Iris pigment epithelial cell (primary cell): ENCODE results near the gene SECISBP2.
A peak's percentile ranks its signal among the peaks of the same experiment; 100 is the strongest.

Source experiments
- DNase-seq: peaks from one replicate; pipeline ENCODE4 v3.0.0-alpha.2; 2011; ENCODE audit warnings: low read depth

The SECISBP2 gene

DNA sequence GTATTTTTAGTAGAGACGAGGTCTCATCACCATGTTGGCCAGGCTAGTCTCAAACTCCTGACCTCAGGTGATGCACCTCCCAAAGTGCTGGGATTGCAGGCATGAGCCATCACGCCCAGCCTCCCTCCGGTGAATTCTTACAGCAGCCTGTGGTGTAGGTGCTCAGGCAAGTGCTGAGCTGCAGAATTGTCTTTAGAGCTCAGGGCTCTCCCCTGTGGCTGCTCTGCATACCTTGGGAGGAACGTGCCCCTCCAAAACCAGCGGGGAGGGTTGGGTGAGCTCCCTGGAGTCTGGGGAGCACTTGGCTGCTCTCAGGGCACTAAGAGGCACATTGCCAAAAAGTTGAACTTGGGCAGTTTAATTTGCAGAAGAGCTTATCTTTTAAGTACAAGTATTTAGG, 29.4 kb downstream of the SECISBP2 start:
- DNase-seq, result no peak

DNA sequence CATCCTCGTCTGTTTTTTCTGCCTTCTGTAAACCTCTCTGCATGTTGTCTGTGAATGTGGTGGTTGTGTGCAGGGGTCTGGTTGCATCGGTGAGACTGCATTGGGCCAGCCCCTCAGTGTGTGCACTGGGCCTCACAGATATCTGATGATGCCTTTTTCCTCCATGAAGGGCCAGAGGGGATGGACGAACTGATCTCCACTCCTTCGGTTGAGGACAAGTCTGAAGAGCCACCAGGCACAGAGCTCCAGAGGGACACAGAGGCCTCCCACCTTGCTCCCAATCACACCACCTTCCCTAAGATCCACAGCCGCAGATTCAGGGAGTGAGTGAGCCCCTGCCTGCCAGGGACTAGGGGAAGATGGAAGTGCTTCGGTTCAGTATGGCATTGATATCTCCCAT, 31.3 kb downstream of the SECISBP2 start:
- DNase-seq, result no peak

DNA sequence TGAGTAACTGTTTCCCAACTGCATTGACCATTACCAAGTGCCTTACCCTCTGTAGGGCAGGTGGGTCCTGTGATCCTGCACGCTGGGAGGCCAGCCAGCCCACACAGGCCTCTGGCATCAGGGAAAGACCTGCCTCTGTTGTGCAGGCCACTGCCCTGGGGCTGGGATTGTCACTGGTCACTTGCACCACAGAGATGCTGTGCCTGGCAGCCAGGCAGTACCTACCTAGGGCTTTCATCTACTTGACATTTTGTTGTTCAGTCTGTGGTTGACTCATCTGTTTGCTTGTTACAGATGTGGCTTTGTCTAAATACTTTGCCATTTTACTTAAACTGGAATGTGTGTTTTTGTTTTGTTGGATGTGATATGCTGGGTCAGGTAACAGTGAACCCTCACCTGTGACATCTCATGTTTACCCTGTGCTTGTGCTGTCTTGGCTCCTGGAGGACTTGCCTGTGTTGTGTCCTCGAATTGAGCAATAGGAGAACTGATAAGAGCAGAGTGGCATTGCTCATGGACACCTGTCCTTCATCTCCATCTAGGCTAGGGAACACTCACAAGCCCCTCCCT, 32.8 kb downstream of the SECISBP2 start:
- DNase-seq, result no peak

DNA sequence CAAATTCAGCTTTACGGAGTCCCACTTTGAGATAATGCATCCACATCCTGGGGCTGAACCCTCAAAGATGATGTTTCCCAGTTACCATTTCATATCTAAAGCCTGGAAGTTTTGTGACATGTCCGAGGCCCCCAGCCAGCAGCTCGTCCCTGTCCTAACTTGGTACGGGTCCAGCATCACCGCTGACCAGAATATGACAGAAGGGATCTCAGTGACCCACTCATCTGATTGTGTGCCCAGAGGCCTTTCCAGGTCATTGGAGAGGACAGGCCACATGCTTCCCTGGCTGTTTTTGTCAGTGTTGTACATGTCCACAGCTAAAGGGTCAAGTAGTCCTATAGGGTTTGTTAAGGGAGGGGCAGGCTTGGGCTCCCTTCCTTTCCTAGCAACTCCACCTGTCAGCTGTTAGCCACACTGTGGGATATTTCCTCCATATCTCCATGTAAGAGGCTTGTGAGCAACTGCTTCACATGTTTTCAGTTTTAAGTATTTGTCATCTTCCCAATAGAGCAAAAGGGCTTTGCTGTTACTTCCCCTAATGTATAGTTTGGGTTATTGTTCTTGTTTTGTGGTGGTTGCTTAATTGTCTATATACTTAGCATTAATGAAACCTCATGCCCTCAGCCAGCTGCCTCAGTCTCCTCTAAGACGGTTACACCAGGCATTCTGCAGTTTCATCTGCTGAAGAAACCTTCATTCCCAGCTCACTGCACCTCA, 33.4 kb downstream of the SECISBP2 start:
- DNase-seq, result no peak

DNA sequence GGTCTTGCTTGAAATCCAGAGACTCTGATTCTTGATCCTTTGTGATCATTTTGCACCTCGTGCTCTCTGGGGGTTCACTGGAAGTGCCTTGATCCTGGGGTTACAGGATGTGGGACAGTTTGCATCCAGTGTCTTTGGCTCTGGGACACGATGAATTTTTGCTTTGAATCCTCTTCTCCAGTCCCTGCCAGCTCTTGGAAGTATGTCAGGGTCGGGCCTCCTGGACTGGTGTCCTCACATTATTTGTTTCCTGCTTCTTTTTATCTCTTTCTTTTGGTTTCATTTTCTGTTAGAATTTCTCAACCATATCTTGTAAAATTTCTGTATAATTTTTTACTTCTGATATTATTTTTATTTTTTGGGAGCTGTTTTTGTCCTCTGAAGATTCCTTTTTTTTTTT, 34.2 kb downstream of the SECISBP2 start:
- DNase-seq, result no peak

DNA sequence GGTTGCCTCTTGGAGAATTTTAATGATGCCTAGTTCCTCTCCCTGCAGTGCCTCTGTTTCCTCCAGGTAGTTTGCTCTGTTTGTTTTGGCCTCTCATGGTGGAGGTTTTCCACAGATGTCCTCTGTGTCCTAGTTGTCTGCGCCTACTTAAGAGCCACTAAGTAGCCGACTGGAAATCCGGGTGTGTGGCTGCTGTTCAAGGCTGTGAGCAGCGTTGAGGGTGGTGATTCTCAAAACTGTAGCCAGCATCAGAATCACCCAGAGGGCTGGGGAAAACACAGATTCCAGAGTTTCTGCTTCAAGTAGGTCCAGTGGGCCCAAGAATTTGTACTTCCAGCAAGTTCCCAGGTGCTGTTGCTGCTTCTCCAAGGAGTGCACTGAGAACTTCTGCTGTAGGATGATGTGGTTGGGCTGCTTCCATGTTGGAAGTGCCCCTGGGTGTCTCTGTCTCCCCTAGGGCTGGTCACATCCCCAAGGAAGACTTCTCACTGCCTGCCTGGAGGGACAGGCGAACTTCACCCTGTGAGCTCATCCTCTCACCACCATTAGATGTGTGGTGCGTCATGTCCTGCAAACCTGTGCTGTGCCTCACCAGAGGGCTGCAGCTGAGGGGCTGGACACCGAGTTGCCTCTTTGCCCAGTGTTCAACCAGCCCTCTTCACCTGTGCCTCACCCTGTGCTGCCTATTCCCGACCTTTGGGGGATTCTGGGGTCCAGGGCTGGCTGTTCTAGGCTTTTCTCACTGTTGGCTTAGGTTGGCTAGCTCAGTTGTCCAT, 34.8 kb downstream of the SECISBP2 start:
- DNase-seq, result no peak

DNA sequence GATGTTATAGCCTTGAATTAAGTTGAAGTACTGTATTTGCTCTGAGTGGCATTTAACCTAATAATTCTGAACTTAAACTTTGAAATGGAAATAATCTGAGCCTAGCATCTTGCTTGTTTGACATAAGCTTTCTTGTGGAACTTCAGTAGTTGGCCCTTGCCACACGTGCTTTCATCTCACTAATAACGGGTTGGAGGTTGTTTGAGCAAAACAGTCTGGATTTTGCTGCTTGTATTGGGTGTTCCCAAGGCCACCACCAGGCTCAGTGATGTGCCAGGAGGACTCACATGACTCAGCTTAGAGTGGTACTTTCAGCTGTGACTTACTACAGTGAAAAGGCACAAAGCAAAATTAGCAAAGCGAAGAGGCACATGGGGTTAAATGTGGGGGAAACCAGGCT, 35.7 kb downstream of the SECISBP2 start:
- peak; percentile 13 for DNase-seq

DNA sequence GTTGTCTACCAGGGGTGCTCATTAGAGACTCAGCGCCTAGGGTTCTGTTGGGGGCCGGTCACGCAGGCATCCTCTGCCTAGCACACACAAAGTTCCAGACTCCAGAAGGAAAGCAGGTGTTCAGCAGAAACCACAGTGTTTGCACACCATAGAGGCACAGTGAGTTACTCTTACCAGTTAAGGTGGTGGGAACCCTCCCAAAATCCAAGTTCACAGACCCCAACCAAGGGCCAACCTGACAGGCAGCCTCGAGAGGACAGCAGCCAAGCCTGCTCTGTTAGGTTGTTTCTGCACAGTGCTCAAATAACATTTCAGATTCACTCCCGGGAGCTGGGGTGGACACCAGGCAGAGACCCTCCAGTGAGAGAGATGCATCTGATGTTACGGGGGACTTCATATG, 36.2 kb downstream of the SECISBP2 start:
- DNase-seq, result no peak

DNA sequence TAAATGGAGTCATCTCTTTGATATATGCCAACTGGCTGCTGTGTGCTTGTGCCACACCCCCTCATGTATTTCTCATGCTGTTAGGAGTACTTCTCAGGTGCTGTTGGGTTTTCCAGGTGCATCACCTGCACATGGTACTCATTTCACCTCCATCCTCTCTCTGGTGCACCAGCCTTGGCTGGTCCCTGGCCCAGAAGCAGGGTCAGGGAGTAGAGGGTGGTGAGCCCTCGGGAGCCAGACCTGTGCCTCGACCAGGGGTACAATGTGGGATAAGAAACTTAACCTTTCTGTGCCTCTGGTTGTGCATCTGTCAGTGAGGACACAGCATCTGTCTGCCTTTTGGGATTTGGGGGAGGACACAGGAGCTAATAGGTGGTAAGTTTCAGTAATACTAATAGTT, 38.5 kb downstream of the SECISBP2 start:
- no peak for DNase-seq

DNA sequence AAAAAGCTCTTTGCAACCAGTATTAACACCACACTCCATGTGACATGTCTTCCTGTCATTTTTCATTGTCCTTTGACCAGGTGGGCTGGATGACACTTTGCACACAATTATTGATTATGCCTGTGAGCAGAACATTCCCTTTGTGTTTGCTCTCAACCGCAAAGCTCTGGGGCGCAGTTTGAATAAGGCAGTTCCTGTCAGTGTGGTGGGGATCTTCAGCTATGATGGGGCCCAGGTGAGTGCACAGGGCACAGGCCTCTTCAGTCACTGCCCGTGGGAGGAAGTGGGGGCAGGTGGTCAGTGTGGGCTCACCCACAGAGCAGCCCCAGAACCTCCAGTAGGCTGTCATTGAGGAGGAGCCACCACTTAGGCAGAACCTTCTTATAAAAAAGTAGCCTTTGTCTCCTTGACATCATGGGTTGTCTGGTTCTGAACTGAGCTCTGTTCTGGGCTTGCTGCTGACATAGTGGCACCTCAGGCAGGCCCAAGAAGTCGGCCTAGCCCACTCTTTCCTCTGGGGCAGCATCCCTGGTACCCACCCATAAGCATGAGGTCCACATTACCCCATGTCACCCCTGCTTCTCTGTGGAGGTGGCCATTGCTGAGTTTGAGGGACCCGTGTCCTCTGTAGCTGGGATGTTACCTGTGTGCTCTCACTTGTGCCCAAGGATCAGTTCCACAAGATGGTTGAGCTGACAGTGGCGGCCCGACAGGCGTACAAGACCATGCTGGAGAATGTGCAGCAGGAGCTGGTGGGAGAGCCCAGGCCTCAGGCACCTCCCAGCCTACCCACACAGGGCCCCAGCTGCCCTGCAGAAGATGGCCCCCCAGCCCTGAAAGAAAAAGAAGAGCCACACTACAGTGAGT, 39.3 kb downstream of the SECISBP2 start:
- DNase-seq, result no peak

DNA sequence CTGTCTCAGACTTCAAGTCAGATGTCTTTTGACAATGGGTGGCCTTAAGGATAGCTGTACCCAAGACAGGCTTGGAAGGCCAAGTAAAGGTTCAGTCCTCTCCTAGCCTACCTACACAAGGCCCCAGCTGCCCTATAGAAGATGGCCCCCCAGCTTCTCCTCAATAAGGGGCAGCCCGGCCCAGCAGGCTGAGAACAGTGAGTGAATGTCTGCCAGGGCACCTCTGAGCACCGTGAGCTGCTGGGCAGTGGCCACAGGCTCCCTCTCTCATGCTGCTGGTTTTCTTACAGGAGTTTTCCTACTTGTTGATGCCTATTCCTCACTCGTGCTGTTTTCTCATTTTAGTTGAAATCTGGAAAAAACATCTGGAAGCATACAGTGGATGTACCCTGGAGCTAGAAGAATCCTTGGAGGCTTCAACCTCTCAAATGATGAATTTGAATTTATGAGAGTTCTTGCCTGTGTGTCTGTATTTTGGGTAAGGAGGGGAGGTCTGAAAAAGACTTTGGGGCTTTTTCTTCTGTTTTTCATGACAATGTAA, 40.1 kb downstream of the SECISBP2 start:
- DNase-seq, result no peak

DNA sequence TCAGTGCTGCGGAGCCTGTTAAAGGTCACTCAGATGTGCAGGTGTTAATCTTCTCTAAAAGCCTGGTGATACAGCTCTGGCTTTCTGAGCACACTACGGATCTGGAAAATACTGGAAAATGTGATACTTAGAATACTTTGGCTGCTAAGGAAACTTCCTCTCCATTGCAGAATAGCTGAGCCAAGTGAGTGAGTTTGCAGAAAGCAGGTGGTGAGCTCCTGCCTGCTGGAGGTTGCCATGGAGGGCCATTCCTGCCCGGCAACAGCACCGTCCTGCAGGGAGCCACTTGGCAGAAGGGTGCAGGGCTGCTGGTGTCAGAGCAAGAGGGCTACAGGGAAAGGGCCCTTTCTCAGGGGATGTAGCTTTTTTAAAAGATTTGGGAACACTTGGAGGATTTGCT, 40.7 kb downstream of the SECISBP2 start:
- DNase-seq, result peak; percentile 15

DNA sequence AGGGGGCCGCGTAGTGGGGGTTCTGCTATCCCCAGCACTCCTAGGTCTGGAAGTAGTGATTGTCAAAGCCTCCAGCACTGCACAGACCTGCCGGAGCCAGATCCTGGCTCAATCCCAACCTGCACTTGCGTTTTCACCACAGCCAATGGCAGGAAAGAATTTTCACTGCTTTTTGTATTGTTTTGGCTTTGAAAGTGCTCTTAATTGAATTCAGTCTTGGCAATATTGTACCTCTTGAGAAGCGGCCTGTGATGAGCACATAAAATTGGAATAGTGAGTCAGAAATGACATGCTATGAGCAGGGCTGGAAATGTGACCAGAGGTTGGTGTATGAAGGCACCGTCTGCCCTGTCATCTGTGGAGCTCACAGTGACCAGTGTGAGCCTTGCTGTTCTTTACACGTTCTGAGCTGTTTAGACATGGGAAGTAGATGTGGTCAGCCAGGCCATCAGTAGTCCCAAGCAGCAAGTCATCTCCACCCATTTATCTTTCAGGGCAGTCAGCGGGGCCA, 41.5 kb downstream of the SECISBP2 start:
- DNase-seq, result no peak

DNA sequence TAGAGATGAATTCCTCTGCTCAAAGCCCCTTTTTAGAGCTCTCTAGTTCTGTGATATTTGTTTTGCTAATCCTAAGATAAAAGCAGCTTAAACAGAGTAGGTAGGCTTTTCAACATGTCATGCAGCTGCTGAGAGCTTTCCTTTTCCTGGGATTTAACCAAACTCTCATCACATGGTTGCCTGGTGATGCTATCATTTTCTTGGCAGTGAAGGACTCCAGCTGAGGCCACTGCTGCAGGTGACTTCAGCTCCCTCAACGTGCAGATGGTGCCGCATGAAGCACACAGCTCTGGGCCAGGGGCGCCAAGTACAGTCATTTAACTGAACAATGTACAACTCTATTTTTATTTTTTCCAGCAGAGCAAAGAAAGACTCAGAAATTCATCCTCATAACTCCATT, 42.2 kb downstream of the SECISBP2 start:
- DNase-seq, result no peak

DNA sequence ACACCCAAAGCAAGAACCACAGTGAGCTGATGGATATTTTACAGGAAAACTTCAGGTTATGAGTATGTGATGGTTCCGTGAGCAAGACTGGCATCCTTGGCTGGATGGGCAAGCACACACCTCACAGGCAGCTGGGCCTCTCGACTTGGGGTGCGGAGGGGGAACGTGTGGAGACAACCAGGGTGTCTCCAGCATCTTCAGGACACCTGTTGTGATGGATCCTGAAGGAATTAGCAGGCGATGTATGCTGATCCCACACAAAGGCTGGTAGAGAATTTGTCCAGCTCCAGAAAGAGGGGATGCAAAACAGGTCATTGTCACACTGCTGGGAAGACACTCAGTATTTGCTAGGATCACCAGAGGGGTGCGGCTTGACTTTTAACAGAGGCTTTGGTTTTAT, 42.7 kb downstream of the SECISBP2 start:
- no peak for DNase-seq

DNA sequence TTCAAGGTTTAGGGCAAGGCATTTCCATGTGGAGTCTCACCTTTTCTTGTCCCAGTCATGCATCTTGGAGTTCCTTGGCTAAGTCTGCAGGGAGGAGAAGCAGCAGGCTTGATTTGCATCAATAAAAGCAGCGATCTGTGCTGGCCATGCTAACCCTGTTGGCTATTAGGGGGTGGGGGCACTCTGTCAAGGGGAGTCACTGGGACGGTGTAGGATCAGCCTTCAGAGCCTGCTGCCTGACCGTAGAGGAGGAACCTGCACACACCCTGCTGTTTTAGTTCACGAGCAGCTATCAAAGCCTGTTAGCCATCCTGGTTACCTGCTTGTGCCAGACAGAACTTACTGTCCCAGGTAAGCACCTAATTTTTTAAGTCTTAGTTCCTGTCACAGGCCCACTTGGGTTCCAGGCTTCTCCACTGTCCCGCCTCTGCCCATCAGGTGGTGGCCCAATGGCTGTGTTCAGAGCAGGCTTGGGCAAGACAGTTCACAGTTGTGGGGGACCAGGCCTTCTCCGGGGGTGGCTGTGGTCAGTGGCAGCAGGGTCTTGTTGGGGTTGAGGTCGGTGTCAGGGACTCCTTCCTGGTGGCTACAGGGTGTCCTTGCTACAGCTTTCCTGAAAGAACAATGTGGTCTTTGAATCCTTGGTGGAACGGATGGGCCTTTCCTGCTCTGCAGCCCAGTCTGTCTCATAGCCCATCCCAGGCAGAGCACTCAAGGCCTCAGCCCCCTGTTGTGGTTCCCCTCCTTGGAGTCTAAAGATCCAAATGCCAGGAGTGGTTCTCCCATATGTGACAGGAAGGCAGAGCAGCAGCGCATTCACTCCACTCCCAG, 43.7 kb downstream of the SECISBP2 start:
- DNase-seq, result no peak

DNA sequence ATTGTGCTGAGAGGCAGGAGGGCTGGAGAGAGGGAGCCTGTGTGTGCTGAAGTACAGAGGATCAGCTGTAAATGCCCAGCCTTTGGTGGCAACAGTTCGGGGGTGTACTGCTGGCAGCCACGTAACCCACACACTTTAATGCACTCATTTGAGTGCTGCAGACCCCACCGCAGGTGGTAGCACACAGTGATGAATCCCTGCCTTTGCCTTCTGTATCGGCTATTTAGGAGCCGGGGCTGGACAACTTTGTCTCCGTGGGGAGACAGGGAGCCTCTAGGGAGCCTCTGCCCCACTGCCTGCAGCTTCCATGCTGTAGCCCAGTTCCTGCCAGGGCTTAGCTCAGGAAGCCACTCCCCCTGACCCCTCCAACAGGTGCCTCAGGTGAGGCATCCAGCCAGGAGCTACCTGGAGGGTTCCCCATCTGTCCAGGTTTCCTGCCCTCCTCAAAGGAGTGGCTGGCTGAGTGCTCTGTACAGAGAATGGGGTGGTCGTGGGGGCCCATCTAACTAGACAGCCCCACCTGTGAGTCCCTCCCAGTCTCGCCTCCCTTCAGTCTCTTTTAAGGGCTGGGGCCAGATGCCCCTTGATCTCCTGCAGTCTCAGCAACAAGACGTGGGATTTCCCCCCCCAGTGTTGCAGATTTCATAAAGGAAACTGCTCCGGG, 44.5 kb downstream of the SECISBP2 start:
- DNase-seq, result no peak

DNA sequence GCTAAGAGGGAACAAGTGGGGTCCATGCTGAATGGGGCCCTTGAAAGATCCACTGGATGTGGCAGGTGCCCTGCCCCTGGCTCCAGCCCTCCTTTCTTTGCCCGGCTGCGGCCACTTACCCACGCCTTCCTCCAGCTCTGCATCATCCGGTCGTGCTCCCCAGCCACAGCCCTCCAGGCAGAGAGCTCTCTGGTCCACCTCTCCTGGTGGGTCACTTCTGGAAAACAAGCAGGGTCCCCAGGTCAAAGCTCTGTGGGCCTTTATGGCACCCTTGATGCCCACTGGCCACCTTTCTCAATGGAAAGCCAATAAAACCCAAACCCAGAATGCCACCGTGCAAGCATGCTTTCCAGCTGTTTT, 45.0 kb downstream of the SECISBP2 start:
- DNase-seq, result no peak

DNA sequence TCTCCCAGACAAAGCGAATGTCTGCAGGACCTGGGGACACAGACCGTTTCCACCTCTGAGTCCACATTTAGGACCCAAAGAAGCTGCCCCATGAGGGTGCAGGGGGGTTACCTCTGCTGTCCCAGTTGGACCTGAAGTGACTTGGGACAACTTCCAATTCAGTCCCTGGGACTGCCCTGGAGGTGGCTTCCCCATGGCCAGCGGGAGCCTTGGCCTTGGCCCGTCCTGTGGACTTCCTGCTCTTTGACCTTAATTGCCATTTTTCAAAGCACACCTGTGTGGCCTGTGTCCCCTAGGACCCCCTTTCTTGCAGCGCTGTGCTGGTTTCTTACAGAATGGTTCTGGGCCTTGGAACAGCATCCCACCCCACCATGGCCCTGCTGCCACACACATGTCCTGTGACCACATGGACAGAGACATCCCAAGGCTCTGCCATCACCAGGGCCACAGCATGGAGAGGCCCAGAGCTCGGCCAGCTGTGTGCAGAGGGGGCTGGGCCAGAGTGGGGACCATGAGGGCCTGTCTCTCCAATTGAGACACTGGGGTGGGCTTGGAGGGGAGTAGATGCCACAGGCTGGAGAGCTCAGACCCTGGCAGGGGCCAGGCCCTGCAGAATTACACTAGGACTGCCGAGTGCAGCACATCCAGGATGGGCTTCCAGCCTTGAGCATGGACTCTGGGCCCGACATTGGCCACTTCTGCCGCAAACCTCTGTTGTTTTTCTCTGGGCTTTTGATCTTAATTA, 45.8 kb downstream of the SECISBP2 start:
- DNase-seq, result no peak
